ENCODE results near the gene GRIK1.

GRIK1 gene

GRCh38 chr21:29582855-29583254 lies 356.9 kb downstream of the GRIK1 start:
- no peak for DNase-seq

DNA sequence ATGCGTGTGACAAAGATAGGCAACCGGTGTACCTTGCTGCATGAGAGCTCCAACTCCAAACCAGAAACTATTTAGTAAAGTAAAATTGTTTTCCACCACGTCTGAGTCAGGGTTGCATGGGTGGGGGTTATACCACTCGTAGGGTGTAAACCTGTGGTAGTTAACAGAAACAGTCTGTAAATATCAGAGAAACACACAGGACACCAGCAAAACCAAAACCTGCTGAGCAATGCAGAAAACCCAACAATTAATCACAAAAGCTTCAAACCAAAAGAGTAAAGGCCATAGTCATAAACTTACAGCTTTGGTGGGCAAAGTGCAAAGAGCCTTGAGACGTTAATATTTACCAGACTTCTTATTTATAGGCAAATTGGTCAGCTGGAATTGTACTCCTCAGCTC lies 358.4 kb downstream of the GRIK1 start:
- DNase-seq: no peak

DNA sequence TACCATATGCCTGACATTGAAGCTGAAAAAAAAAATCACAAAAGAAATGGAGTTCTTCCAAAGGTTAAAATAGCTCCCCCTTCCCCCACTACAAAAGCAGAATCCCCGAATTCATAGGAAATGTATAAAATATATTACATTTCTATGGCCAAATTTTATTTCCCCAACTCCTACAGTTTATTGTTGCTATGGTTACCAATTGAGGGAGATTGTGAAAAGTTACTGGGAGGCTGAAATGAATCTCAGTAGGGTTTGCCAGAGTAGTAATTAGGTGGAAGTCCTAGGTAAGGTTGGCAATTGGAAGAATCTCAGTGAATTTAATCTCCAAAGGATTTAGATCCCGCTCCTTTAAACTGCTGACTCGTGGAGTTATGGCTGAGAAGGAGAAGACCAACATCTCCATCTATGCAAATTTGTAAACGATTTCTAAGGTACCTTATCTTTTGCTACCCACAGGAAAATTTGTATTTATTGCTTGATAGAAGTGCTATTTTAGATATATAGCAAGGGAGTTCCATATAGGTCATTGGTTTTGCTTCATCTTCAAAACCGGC lies 359.0 kb downstream of the GRIK1 start:
- no peak for DNase-seq

GRCh38 chr21:29578306-29578705 lies 361.5 kb downstream of the GRIK1 start:
- DNase-seq: no peak

DNA sequence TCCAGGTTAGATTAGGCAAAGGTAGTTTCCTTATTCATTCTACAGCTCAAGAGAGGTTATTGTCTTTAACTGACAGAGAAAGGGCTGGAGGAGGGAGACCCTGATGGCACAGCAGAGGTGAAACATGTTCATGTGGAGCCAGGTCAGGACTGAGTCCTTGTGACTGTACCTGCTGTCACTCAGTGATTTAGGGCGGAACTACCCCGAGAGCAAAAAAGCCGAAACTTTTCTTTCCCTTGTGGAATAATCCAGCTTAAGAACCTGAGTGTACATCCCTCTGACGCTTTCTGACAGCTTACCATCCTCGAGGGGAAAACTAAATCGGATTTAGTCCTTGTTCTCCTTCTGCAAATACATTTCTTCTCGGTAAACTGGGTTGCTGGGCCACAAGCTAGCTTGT lies 367.8 kb downstream of the GRIK1 start:
- DNase-seq: no peak

DNA sequence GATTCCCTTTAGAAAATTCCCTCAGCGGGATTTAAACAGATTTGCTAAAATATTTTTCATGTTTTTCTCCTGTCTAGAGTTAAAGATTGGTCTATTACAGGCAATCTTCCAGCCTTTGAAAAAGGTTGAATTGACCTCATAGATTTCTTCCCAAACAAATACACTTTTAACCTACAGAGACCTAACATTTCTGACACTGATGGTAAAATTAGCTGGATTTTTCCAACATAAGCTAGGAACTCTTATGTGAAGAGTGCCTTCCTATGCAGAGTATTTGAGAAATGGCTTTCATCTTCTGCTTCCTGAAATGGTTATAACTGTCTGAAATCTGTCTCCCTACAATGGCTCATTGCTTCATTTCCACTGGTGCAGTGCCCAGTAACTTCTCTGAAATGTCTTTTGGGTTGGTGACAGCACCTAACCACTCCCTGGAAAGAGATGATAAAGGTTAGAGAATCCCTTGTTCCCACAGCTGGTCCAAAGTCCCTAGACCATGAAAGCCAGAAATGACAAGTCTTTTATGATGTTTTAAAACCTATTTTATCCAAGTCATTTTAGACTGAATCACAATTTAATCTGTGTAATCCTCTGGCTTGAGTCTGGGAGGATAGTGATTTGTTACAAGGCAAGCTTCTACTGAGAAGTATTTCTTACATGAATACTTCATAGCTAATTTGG lies 371.6 kb downstream of the GRIK1 start:
- no peak for DNase-seq

DNA sequence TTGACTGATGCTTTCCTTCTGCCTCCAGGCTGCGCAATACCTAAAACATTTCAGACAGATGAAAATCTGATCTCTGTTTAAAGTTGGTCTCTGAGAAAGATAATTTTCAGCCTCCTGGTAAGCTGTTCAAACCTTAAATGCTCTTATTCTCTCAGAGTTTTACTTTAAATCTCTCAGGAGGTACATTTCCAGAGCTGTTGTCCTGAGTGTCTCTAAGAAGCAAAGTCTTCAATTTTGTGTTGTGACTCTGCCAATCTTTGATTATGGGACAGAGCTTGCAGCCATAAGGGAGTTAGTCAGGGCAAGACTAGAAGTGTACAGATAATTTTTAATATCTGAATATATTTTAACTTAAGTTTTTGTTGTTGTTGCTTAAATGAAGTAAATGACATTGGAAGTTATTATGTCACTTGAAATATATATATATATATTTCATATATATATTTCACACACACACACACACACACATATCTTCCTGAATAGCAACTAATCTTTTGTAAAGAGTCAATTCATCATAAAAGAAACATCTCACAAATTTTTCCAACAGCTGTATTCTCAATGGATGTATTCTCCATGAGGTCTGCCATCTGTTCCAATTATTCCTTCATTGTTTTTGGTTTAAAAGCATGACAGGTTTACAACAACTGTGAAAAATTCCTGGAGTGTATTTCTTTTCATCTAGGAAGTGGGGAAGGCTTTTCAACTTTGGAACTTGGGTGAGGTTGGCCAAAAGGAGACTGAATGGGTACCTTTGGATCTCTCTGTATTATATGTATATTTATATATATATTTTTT lies 381.7 kb downstream of the GRIK1 start:
- DNase-seq: no peak

DNA sequence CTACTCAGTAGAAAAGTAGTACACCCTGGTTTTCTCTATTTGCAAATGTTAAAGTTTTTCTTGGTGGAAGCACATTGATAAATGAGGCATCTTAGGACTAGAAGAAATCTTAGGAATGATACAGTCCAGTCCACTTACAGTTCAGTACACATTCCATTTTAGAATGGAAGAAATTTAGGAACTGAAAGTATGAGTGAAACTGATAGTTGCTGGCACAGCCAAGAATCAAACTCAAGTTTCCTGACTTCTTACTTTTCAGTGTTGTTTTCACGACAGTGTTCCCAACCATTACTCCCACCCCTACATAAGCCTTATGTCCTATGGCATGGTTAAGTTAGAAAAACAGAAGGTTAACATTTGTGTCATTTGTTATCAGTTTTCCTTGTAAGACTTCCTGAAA lies 382.6 kb downstream of the GRIK1 start:
- no peak for DNase-seq

DNA sequence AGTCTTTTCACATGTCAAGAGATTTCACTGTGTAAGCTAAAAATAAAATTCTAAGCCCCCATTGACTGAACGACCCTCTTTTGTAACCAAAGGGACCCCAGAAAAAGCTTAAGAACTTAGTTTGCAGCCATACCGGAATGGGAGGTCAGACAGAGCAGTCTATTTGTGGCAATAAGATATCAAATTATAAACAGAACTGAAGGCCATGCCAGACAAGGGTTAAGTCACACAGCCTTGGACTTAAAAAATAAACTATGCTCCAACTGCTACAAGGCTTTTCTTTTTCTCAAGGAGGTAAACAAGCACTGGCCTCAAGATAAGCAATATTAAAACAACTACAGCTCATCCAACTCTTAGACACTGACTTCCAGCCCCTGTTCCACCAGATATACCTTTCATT lies 384.2 kb downstream of the GRIK1 start:
- DNase-seq: no peak

DNA sequence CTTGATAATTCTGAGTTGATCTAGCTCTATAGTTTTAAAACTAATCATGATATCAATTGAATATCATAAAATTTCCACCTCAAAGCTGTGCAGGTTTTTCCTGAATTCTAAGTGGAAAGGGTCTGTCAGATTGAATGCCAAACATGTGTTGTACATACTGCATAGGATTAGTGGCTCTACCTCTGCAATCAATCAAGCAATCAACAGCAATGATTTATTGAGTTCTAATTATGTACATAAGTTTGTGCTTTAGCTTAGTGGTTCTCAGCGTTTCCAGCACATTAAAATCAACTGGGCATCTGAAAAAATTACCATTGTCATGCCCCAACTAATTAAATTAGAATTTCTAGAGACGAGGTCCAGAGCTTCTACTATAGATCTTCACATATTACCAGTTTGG lies 389.6 kb downstream of the GRIK1 start:
- no peak for DNase-seq

- no peak for DNase-seq
Measured at GRCh38 chr21:29549614-29550013, 390.2 kb downstream of the GRIK1 start.

- DNase-seq: no peak
Measured at GRCh38 chr21:29547998-29548397, 391.8 kb downstream of the GRIK1 start.

- no peak for DNase-seq
Measured at GRCh38 chr21:29546071-29546470, 393.7 kb downstream of the GRIK1 start.

DNA sequence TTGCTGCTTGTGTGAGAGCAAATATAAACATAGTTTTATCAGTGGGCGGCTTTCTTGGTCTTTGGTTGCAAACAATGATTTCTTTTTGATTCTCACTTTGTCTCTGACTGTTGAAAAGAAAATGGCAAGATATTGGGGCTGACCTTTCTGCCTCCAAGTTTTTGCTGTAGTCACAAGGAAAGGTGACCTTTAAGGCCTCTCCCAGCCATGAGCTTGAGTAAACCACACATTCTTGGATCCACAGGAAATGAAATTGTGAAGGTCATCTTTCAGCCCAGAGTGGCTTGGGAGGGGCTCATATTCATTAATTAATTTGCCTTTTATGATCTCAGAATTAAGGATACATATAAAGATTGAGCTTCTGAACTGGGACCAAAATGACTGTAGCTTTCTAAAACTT lies 399.5 kb downstream of the GRIK1 start:
- DNase-seq: no peak

DNA sequence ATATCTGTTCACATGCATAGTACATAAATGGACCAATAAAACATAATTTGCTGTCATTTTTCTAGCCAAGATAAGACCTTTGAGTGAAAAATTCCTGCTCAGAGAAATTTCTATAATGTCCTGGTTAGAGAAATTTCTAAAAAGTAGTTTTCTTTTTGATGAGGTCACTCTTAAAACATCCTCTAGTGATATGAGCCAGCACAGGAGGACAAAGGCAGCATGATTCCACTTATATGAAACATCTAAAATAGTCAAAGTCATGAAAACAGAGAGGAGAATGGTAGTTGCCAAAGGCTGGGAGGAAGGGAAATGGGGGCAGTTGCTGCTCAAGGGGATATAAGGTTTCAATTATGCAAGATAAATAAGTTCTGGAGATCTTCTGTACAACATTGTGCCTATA lies 401.7 kb downstream of the GRIK1 start:
- no peak for DNase-seq

- DNase-seq: no peak
Measured at GRCh38 chr21:29534448-29534847, 405.3 kb downstream of the GRIK1 start.

DNA sequence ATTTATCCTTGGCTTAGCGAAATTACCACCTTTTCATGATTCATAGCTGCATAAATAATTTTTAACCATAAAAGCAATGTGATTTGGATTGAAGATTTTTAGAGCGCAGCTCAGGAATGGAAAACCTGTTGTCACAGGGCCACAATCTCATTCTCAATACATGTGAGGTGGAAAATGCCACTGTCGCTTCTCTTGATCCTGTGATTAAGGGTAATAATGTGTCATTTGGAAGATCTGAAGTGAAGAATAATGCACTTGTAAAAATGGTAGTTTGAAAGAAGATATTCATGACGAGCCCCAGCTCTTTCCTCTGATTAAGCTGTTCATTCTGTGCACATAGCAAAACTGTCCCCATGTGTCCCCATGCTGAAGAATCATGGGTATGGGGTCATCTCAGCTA lies 410.7 kb downstream of the GRIK1 start:
- no peak for DNase-seq

- DNase-seq: no peak
Measured at GRCh38 chr21:29526545-29526944, 413.3 kb downstream of the GRIK1 start.

DNA sequence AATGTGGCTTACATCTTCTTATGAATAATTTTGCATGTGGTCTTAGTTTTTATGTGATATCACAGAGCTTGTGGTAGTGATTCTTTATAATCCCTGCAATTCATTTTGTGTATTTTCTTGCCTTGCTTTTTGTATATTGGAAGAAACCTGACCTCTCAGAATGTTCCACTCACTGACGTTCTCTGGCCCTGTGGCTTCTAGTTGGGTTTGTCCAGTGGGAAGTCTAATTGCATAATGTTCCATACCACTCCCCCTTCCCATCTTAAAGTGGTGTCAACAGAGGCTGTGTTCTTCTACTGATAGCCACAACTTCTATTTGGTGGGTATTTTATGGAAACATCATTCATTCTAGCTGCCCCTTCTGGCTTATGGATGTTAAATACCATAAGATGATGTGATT lies 415.7 kb downstream of the GRIK1 start:
- no peak for DNase-seq

GRCh38 chr21:29523646-29524045 lies 416.1 kb downstream of the GRIK1 start:
- no peak for DNase-seq

DNA sequence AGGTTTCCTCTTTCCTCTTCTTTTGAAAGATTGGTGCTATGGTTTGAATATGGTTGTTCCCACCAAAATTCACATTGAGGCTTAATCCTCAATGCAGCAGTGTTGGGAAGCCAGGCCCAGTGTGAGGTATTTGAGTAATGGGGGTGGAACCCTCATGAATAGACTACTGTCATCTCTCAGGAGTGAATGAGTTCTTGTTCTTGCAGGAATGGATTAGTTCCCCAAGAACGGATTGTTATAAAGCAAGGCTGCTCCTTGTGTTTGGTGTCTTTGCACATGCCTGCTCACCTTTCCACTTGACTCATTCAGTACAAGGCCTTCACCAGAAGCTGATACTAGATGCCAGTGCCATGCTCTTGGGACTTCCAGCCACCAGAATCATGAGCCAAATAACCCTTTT lies 417.9 kb downstream of the GRIK1 start:
- DNase-seq: no peak

- no peak for DNase-seq
Measured at GRCh38 chr21:29520171-29520570, 419.6 kb downstream of the GRIK1 start.

- no peak for DNase-seq
Measured at GRCh38 chr21:29514652-29515247, 425.0 kb downstream of the GRIK1 start.

DNA sequence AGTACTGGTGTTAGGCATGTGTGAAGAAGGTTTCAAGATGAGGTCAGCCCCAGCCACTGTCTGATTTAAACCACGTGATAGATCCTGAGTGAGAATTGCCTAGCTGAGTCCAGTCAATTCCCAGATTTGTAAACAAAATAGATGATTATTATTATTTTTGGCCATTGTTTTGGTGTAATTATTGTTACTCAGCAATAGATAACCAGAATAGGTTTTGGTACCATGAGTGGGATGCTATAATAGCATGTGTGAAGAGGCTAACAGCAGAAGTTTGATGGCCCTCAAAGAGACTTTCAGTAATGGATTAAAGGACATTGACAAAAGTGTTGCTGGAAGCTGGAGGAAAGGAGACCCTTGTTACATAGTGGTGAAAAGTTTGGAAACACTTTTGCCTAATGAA lies 426.3 kb downstream of the GRIK1 start:
- no peak for DNase-seq
